PC-9 (cell line): Measurements from ENCODE around the gene UHMK1. TPM values are rescaled to one million over a fixed set of nuclear protein-coding genes. Genes with fewer than 3 reads are reported as not detected.

Experiments
- BruUV-seq: library from RNA; stranded (reverse); fragments of 400-500 nt; replicated peaks from 2 replicates; lab custom pipeline; 2021; lab: Mats Ljungman, UMichigan
- CTCF ChIA-PET: fragments of 300-600 bp; sonication (Branson Sonifier 250); formaldehyde crosslinking; loops from one replicate; lab custom pipeline; 2022; ENCODE audit warnings: antibody characterized with exemption; lab: Charles Lee
- POLR2A ChIA-PET: fragments of 300-600 bp; sonication (Branson Sonifier 250); formaldehyde crosslinking; loops from one replicate; lab custom pipeline; 2022; ENCODE audit warnings: antibody characterized with exemption; ENCODE audit not compliant: unreplicated experiment; lab: Charles Lee
- DNase-seq, 2 experiments: peaks; one replicate each; pipeline versions ENCODE4 v3.0.0 to v3.0.0-alpha.2; 2015 to 2022; ENCODE audit warnings: mixed read lengths in 1 of 2
- H2AFZ ChIP-seq: fragments of 200-600 bp; sonication (generic); 2 replicates; pipeline ENCODE4 v1.8.1; 2017; ENCODE audit warnings: antibody characterized with exemption
- H3F3A ChIP-seq: fragments of 200-600 bp; sonication (generic); 2 replicates; pipeline ENCODE4 v1.8.1; 2017; ENCODE audit warnings: antibody characterized with exemption, mild to moderate bottlenecking, low read depth; ENCODE audit not compliant: insufficient read depth
- H3K27ac ChIP-seq: fragments of 200-600 bp; sonication (generic); 2 replicates; pipeline ENCODE4 v1.6.1; 2016; ENCODE audit warnings: mixed run types
- H3K27me3 ChIP-seq: fragments of 200-600 bp; sonication (generic); 2 replicates; pipeline ENCODE4 v1.6.1; 2016; ENCODE audit warnings: low read depth, mixed run types; ENCODE audit not compliant: insufficient read depth
- H3K36me3 ChIP-seq: fragments of 200-600 bp; sonication (generic); 2 replicates; pipeline ENCODE4 v1.6.1; 2016; ENCODE audit warnings: low read depth, mixed run types
- H3K4me1 ChIP-seq: fragments of 200-600 bp; sonication (generic); replicated peaks from 2 replicates; pipeline ENCODE4 v1.6.1; 2016; ENCODE audit warnings: mixed run types; ENCODE audit not compliant: insufficient read depth
- H3K4me2 ChIP-seq: fragments of 200-600 bp; sonication (generic); 2 replicates; pipeline ENCODE4 v1.6.1; 2017; ENCODE audit warnings: mixed run types
- H3K4me3 ChIP-seq: fragments of 200-600 bp; sonication (generic); 2 replicates; pipeline ENCODE4 v1.6.1; 2016; ENCODE audit warnings: mixed run types
- H3K79me2 ChIP-seq: fragments of 200-600 bp; sonication (generic); 2 replicates; pipeline ENCODE4 v1.6.1; 2017; ENCODE audit warnings: low read depth, mixed run types
- H3K9me2 ChIP-seq: fragments of 200-600 bp; sonication (generic); 2 replicates; pipeline ENCODE4 v1.8.1; 2017; ENCODE audit warnings: mild to moderate bottlenecking; ENCODE audit not compliant: insufficient read depth
- H3K9me3 ChIP-seq: fragments of 200-600 bp; sonication (generic); 2 replicates; pipeline ENCODE4 v1.8.1; 2016; ENCODE audit warnings: low read depth; ENCODE audit not compliant: insufficient read depth
- H4K20me1 ChIP-seq: fragments of 200-600 bp; sonication (generic); 2 replicates; pipeline ENCODE4 v1.8.1; 2017; ENCODE audit not compliant: insufficient read depth
- EZH2 ChIP-seq: fragments of 200-600 bp; sonication (generic); IDR thresholded peaks from 2 replicates; pipeline ENCODE4 v1.8.0; 2017; ENCODE audit warnings: antibody characterized with exemption, low read depth
- intact Hi-C: fragments of 100-400 bp; cut with micrococcal nuclease; formaldehyde crosslinking; loops from one replicate; pipeline ENCODE4 v1.10.0; 2022; ENCODE audit not compliant: unreplicated experiment
- total RNA-seq: library from RNA; stranded (reverse); gene quantifications from 2 replicates; pipeline ENCODE4 v1.2.3, GENCODE V29; 2021
- TF ChIP-seq, protein P1 (sequence below): fragments of 200-600 bp; sonication (generic); conservative IDR thresholded peaks from 2 replicates; pipeline ENCODE4 v1.6.1; 2017; ENCODE audit warnings: mixed run types, antibody characterized with exemption, mild to moderate bottlenecking, moderate library complexity

UHMK1 gene
- total RNA-seq, 1 experiment from 2014 or later: 49.5 TPM

DNA sequence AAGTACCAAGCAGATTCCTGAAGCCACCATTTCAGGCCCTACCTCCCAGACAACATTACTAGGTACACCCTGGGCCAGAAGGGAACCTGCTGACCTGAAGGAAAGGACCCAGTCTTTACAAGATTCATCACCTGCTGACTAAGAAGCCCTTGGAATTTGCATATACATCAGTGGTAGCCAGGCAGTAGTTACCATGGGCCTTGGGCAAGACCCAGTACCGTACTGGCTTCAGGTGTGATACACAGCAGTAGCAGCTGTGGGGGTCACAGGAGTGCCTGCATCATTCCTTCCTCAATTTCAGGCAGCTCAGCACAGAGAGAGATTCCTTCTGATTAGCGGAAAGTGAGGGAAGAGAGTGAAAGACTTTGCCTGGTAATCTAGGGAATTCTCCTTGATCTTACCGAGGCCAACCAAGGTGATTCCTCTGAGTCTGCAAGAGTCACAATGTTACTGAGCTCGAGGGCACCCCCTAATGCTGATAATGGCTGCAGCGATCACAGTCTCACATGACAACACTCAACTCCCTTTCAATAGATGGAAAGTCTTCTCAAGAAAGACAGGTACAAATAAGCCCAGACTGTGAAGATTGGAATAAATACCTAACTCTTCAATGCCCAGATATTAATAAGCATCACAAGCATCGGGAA lies 22.0 kb upstream of the UHMK1 start:
- no peaks in the 10 kb centered on the region for H4K20me1 ChIP-seq
- no peak overlapping the region for H2AFZ ChIP-seq
- no peak for DNase-seq

DNA sequence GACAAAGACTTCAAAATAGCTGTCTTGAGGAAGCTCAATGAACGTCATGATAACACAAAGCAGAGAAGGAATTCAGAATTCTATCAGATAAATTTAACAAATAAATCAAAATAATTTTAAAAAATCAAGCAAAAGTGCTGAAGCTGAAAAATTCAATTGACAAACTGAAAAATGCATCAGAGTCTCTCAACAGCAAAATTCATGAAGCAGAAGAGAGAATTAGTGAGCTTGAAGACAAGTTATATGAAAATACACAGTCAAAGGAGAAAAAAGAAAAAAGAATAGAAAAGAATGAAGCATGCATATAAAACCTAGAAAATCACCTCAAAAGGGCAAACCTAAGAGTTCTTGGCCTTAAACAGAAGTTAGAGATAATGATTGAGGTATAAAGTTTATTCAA lies 21.0 kb upstream of the UHMK1 start:
- no peak overlapping the region for H3K4me2 ChIP-seq

More for the DNA sequence above, 22.0 kb upstream of the UHMK1 start:
- TF ChIP-seq, protein P1, sequence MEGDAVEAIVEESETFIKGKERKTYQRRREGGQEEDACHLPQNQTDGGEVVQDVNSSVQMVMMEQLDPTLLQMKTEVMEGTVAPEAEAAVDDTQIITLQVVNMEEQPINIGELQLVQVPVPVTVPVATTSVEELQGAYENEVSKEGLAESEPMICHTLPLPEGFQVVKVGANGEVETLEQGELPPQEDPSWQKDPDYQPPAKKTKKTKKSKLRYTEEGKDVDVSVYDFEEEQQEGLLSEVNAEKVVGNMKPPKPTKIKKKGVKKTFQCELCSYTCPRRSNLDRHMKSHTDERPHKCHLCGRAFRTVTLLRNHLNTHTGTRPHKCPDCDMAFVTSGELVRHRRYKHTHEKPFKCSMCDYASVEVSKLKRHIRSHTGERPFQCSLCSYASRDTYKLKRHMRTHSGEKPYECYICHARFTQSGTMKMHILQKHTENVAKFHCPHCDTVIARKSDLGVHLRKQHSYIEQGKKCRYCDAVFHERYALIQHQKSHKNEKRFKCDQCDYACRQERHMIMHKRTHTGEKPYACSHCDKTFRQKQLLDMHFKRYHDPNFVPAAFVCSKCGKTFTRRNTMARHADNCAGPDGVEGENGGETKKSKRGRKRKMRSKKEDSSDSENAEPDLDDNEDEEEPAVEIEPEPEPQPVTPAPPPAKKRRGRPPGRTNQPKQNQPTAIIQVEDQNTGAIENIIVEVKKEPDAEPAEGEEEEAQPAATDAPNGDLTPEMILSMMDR: no peak
- no peak for TF ChIP-seq EZH2
- H3K36me3 ChIP-seq: no peaks in the 10 kb centered on the region
- H3K27ac ChIP-seq: no peak overlapping the region
- intact Hi-C loops: no loop called here
- ChIA-PET CTCF (no interaction called here), POLR2A (no interaction called here)
- BruUV-seq: no TSS peak
- H3K4me1 ChIP-seq: no peaks in the 10 kb centered on the region
- H3K9me2 ChIP-seq: no peaks in the 10 kb centered on the region
- peaks cover 8% of the 10 kb centered on the region; the same call in 1 of the 2 replicates for H3K9me3 ChIP-seq
- H3K4me3 ChIP-seq: no peak overlapping the region
- H3K4me2 ChIP-seq: no peak overlapping the region
- no peaks in the 10 kb centered on the region for H3F3A ChIP-seq
- H3K79me2 ChIP-seq: no peaks in the 10 kb centered on the region
- no peaks in the 10 kb centered on the region for H3K27me3 ChIP-seq

DNA sequence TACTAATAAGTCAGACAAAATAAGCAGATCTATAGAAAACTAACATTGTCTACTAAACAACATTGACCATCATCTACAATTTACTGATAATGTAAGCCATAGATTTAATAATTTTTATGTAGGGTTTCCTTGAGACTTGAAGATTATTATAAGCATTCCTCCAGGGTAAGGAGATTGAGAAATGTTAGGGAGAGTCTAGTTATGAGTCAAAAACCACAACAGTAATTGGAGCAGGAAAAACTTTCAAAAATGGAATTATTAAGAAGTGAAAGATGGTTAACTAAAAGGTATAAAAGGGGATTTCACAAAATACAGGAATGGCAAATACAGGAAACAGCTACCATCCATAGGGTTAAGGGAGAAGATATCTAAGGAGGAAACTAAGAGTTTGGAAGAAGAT lies 12.4 kb upstream of the UHMK1 start:
- H4K20me1 ChIP-seq: no peaks in the 10 kb centered on the region
- H3K4me2 ChIP-seq: no peak overlapping the region
- H2AFZ ChIP-seq: no peak overlapping the region
- H3K27ac ChIP-seq: no peak overlapping the region
- intact Hi-C loops: no loop called here
- ChIA-PET POLR2A (no interaction called here), CTCF (no interaction called here)
- peaks cover 3% of the 10 kb centered on the region; the same call in 1 of the 2 replicates for H3K9me3 ChIP-seq
- H3K4me3 ChIP-seq: no peak overlapping the region
- H3K36me3 ChIP-seq: no peaks in the 10 kb centered on the region
- BruUV-seq: no TSS peak
- no peaks in the 10 kb centered on the region for H3K79me2 ChIP-seq
- no peaks in the 10 kb centered on the region for H3K4me1 ChIP-seq
- no peaks in the 10 kb centered on the region for H3K9me2 ChIP-seq
- DNase-seq: no peak
- H3F3A ChIP-seq: no peaks in the 10 kb centered on the region
- H3K27me3 ChIP-seq: no peaks in the 10 kb centered on the region
- TF ChIP-seq, protein P1: no peak
- TF ChIP-seq EZH2: no peak

More for the DNA sequence above, 21.0 kb upstream of the UHMK1 start:
- DNase-seq: no peak
- TF ChIP-seq EZH2: no peak
- TF ChIP-seq, protein P1: no peak
- no peaks in the 10 kb centered on the region for H3K9me2 ChIP-seq
- no peaks in the 10 kb centered on the region for H3F3A ChIP-seq
- H3K27me3 ChIP-seq: no peaks in the 10 kb centered on the region
- H2AFZ ChIP-seq: no peak overlapping the region
- no peaks in the 10 kb centered on the region for H4K20me1 ChIP-seq
- ChIA-PET POLR2A (no interaction called here), CTCF (no interaction called here)
- H3K4me1 ChIP-seq: no peaks in the 10 kb centered on the region
- H3K27ac ChIP-seq: no peak overlapping the region
- BruUV-seq: no TSS peak
- no peak overlapping the region for H3K4me3 ChIP-seq
- peaks cover 8% of the 10 kb centered on the region; the same call in 1 of the 2 replicates for H3K9me3 ChIP-seq
- intact Hi-C loops: no loop called here
- H3K36me3 ChIP-seq: no peaks in the 10 kb centered on the region
- H3K79me2 ChIP-seq: no peaks in the 10 kb centered on the region
